WI38 (cell line): ENCODE results near the gene PGA5.
A peak's percentile ranks its signal among the peaks of the same experiment; 100 is the strongest.
"Not testable (repeated sequence)": the region's sequence is repeated elsewhere in the genome, so short reads cannot be mapped to it uniquely, and the experiment has no call there.

Experiments
- H3K4me3 ChIP-seq: 2 replicates; pipeline ENCODE4 v1.5.1; 2011; ENCODE audit warnings: low read depth, mild to moderate bottlenecking, control low read depth, low read length
- TF ChIP-seq, protein P1 (sequence below): IDR thresholded peaks from 2 replicates; pipeline ENCODE4 v1.5.1; 2012; ENCODE audit warnings: low read depth, mild to moderate bottlenecking, control low read depth, low read length

The PGA5 gene

DNA sequence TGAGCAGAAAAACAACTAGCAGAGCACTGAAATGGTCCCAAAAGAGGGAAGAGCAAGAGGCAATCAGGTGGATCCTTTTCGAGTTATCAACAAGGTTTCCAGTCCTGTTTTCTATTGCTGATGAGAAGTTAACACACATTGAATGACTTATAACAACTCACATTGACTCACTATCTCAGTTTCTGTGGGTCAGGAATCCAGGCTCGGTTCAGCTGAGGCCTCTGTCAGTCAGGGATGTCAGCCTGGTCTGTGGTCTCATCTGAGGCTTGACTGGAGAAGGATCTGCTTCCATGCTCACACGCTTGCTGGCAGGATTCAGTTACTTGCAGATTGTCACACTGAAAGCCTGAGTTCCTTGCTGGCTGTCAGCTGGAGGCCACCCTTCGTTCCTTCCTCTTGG lies 3.8 kb upstream of the PGA5 start:
- not testable (repeated sequence) for H3K4me3 ChIP-seq

DNA sequence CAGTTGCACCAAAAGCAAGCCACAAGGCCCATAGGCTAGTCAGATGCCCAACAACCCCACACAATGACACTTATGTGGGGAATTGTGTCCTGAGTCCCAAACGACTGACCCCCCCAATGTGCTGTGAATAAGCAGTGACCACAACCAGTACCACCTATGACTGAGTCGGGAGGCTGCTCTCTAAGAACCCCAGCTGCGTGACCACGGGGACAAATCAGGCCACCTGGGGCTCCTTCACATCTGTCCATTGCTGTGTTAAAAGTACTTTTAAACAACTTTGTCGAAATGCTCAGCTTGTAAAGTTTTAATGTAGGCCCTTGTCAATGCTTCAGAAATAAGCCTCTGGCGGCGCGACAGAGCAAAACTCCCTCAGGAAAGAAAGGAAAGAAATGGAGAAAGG lies 687 bp upstream of the PGA5 start:
- not testable (repeated sequence) for H3K4me3 ChIP-seq

DNA sequence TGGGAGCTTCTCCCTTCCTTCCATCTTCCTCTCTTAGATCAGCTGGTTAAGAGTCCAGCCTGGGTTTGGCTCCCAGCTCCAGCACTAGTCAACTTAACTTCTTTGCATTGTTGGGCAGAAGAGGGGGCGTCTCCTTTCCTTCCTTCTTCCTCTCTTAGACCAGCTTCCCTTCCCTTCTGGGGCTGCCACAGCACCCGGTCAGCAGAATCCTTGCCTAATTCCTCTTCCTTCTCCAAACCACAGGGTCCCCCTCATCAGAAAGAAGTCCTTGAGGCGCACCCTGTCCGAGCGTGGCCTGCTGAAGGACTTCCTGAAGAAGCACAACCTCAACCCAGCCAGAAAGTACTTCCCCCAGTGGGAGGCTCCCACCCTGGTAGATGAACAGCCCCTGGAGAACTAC lies 551 bp downstream of the PGA5 start:
- H3K4me3 ChIP-seq: not testable (repeated sequence)

DNA sequence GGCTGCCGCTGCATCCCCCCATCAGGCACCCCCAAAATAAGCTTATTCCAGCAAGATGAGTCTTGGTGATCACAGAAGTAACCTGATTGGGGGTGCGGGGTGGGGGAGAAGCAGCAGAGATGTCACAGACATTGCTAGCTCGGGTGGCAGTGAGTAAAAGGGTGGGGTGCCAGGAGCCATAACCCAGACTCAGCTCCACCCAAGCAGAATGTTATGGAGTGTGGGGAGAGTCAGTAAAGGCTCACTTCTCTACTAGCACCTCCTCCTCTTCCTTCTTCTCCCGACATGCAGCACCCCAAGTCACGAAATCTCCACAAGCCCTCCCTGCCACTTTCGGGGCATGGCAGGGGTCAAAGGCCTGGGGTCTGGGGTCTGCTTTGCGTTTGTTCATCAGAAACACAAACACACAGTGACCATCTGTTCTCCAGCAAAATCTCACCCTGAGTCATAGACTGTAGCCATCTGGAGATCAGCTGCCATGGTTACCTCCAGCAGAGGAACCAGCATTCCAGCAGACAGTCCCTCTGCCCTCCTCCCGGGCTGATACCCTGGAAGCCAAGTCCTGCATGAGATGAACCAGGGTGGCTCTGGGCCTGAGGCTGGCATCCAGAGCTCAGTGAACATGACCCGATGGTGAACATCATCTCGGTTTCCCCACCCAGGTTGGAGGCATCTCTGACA lies 4.4 kb downstream of the PGA5 start:
- not testable (repeated sequence) for H3K4me3 ChIP-seq

DNA sequence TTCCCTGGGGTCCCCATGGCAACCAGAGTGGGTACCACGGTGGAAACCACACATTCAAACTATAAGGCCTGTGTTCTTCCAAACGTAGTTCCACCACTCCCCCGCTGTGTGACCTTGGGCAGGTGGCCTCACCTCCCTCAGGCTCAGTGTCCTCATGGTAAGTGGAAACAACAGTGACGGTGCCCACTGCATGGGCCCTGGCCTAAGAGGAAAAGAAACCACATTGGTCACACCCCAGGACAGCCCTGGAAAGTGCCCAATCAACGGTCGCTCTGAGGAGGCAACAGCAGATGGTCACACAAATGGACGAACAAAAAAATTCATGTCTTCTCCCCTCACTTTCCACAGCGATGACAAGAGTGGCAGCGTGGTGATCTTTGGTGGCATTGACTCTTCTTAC lies 7.1 kb downstream of the PGA5 start:
- not testable (repeated sequence) for H3K4me3 ChIP-seq

DNA sequence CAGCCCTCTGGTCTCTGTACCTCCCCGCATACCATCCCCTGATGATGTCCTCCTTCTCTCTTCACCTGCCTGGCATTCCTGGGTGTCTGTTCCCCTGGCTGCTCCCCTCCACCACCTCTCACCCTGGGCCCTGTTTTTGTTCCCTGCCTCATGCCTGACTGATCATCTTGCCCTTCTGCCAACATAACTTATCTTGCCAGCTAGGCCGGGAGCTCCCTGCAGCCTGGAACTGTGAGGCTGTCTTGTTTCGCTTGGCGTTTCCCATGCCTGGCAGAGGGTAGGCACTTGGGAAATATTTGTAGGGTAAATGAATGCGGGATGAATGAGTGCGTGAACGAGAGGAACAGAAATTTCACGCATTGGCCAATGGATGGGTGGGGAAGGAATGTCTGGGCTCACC lies 8.2 kb downstream of the PGA5 start:
- H3K4me3 ChIP-seq: not testable (repeated sequence)

DNA sequence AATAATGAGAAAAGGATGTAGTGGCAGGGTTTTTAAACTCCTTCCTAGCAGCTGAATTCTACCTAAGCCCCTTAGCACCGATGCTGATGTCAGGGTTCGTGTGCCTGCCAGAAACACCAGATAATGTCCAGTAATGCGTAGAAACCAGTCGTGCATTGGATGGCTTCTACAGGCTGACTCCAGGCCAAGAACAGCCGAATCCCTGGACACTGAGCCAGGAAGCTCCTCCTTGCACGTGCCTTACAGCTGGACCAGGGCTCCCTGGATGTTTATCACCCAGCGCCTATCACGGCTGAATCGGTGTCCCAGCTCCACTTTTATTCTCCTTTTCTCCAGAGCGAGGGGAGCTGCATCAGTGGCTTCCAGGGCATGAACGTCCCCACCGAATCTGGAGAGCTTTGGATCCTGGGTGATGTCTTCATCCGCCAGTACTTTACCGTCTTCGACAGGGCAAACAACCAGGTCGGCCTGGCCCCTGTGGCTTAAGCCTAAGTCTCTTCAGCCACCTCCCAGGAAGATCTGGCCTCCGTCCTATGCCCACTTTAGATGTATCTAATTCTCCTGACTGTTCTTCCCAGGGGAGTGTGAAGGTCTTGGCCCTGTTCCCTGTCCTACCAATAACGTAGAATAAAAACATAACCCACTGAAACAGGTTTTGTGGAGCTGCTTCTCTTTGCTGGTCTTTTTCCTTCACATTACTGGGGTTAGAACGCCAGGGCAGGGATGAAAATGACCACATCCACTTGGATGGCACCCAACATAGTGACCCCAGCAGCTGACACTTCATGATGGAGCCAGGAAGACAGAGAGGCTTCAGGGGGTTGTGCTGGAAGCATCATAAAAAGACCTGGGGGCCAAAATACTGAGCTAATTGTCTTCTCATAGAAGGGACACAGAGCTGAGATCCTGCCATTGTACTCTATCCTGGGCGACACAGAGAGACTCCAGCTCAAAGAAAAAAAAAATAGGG lies 10.1 kb downstream of the PGA5 start:
- H3K4me3 ChIP-seq: not testable (repeated sequence)

DNA sequence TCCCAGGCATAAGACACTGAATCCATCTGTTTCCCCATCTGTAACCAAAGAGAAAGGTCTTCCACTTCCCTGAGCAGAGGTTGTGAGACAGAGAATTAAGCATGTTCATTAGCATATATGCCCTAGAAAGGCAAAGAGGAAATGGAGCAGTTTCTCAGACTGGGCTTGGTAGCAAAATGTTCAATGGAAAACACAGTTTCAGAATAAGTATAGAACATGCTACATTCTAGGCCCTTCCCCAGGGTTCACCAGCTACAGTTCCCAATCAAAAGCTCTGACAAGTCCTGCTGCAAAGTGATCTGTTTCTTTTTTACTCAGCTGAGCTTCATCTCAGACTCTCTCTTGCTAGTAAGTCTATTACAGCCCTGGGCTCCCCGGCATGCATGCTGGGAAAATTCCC lies 11.4 kb downstream of the PGA5 start:
- not testable (repeated sequence) for H3K4me3 ChIP-seq

DNA sequence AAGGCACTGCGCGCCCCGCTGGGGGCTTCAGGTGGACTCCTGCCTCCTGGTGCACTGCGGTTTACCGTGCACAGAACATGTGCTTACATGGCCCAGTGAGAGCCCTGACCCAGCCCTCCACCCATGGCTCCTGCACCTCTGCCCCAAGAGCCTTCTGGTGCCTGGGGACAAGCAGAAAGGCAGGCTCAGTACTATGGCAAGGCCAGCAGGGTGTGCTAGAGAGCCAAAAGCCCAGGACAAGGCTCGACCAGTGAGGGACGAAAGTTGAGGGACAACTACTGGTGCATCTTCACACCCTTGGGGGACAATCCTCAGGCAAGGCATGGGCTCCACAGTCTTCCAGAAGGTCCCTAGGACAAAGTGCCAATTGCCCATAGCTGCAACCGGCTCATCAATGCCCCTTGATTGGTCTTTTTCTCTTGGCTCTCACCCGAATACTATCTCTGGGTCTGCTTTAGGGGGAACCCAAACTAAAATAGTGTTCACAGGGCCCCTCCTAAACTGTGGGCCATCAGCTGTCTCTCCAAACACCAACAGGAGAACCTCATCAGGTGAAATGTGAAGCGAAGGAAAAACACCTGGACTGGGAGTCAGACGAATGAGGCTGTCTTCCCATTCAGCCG lies 13.5 kb downstream of the PGA5 start:
- no peak overlapping the region for H3K4me3 ChIP-seq
- TF ChIP-seq, protein P1, sequence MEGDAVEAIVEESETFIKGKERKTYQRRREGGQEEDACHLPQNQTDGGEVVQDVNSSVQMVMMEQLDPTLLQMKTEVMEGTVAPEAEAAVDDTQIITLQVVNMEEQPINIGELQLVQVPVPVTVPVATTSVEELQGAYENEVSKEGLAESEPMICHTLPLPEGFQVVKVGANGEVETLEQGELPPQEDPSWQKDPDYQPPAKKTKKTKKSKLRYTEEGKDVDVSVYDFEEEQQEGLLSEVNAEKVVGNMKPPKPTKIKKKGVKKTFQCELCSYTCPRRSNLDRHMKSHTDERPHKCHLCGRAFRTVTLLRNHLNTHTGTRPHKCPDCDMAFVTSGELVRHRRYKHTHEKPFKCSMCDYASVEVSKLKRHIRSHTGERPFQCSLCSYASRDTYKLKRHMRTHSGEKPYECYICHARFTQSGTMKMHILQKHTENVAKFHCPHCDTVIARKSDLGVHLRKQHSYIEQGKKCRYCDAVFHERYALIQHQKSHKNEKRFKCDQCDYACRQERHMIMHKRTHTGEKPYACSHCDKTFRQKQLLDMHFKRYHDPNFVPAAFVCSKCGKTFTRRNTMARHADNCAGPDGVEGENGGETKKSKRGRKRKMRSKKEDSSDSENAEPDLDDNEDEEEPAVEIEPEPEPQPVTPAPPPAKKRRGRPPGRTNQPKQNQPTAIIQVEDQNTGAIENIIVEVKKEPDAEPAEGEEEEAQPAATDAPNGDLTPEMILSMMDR: peak; percentile 82

DNA sequence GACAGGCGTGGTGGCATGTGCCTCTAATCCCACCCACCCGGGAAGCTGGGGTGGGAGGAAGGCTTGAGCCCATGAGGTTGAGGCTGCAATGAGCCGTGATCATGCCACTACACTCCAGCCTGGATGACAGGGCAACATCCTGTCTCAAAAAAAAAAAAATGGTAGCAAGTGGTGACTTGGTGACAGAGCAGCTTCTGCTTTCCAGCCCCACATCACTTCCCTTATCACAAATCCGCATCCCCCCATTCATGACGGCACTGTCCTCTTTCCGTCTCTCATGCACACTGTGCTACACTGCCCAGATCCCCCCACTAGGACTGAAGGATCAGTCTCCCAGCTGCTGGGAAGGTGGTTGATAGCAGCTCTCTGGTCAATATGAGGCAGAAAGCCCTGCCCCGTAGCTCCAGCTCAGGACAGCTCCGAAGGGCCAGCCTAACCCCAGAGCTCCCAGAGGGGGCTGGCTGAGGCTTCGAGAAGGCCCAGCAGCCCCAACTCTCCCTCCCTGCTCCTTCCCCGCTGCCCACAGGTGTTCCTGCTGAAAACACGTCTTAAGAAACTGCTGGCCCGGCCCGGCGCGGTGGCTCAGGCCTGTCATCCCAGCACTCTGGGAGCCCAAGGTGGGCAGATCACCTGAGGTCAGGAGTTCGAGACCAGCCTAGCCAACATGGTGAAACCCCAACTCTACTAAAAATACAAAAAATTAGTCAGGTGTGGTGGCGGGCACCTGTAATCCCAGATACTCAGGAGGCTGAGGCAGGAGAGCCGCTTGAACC lies 15.9 kb downstream of the PGA5 start:
- TF ChIP-seq, protein P1: no peak
- H3K4me3 ChIP-seq: no peak overlapping the region

DNA sequence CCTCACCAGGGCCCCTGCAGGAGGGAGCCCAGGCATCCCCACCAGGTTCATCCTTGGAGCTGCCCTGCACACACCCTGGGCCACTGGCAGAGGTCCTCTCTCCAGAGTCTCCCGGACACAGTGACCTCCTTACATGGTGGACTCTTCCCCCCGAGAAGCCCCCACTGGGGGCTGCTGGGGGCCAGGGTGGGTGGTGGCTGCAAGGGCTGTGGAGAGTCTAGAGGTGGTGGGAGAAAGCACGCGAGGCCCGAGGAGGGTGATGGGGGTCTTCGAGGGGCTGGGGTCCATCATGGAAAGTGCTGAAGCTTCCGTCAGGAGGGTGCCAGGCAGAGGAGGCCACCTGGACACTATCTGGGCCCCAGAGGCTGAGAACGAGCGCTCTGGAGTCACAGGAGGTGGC lies 17.6 kb downstream of the PGA5 start:
- H3K4me3 ChIP-seq: no peak overlapping the region

More for the DNA sequence above, 17.6 kb downstream of the PGA5 start:
- TF ChIP-seq, protein P1: no peak
